ENCODE measurements around the gene KIAA1671. TPM values are rescaled to one million over a fixed set of nuclear protein-coding genes. Genes with fewer than 3 reads are reported as not detected.

KIAA1671 gene
- total and polyA plus RNA-seq, 2 of the 13 experiments (the other 11 are each of a cell fraction or from before 2014, with no cell fraction given), result 13.5 to 13.6 TPM

DNA sequence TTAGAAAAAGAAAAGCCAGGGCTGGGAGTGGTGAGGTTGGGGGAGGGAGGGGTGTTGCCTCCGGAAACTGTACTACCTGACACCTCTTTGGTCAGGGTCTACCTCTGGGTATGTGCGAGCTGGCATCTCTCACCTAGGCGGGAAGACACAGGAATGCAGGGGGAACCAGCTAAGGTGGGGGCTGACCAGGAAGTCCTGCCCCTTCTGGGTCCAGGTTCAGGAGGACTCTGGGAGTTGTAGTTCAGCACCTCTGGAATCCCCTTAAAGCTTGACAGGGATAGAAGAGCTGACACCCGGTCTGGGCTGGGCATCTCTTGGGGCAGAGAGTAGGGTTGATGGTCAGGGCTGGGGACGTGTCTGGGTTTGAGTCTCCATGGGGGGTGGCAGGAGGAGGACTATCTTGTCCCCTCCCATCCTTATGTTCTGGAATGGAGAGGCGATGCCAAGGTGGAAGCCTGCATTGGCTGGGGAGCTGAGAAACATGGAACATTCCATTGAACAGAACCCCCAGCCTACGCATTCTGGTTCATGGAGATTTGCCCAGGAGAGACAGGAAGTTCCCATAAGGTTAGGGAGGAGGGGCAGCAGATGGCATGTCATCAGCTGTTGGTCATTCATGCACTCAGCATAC lies 2.1 kb upstream of the KIAA1671 start:
- H3K9me3 ChIP-seq (ENCODE audit: low read length), result no peaks in the 10 kb centered on the region
- DNase-seq (ENCODE audit: low spot score) (peak; percentile 20), FAIRE-seq (no peak), ATAC-seq (no peak)
- H3K27me3 ChIP-seq (ENCODE audit: control insufficient read depth in 1 of 2, insufficient read depth in 2 of 2, low read length in 2 of 2), result no peaks in the 10 kb centered on the region
- H3K4me2 ChIP-seq (ENCODE audit: low read depth, low read length), result peak overlapping the region; percentile 59
- in situ Hi-C loops (cut with HindIII; ENCODE audit: extremely low pct_ligation_motif_present, low pct_unique_long_range_greater_than_20kb) (loop anchor here (5.0 kb wide), 1 partner anchor 77 kb away; no protein-coding TSS in a partner anchor), intact Hi-C loops (cut with micrococcal nuclease; ENCODE audit: unreplicated experiment) (loop anchor here (5.0 kb wide), 1 partner anchor 77 kb away; no protein-coding TSS in a partner anchor)
- no peaks in the 10 kb centered on the region for H3K36me3 ChIP-seq (replicated peaks in 1 of 2; ENCODE audit: control insufficient read depth in 1 of 2, insufficient read depth in 2 of 2, low read length in 2 of 2)
- ChIA-PET POLR2A (interaction anchor here (0.6 kb wide), 1 partner anchor 48 kb away, joined by 3 read pairs; no protein-coding TSS in a partner anchor), CTCF (ENCODE audit: low intra/inter-chr PET ratio, low total read pairs) (interaction anchor here (0.9 to 2.4 kb wide), 2 partner anchors 98 to 107 kb away, joined by 3 to 20 read pairs; no protein-coding TSS in a partner anchor)
- no TSS peak for BruUV-seq (replicated peaks)
- peak overlapping the region; percentile 56 for H2AFZ ChIP-seq (ENCODE audit: low read length)
- 28% methylated on average over 7 of the region's 7 CpGs for WGBS (ENCODE audit: low lambda C conversion rate)
- no peaks in the 10 kb centered on the region for H4K20me1 ChIP-seq (ENCODE audit: insufficient read depth, low read length)
- H3K27ac ChIP-seq (ENCODE audit: extremely low read length, insufficient read depth, low read length), result no peak overlapping the region
- H3K4me1 ChIP-seq (ENCODE audit: insufficient read depth, low read length), result peaks cover 36% of the 10 kb centered on the region
- H3K79me2 ChIP-seq (ENCODE audit: insufficient read depth, low read length), result peaks cover 19% of the 10 kb centered on the region
- peak overlapping the region in 1 of 3 experiments; percentile 35; a peak in 1 of 6 replicates for H3K4me3 ChIP-seq (replicated peaks in 1 of 3; ENCODE audit: insufficient read depth in 1 of 3, low read depth in 2 of 3, low read length in 3 of 3)
- H3K9ac ChIP-seq (ENCODE audit: insufficient read depth, low read depth, low read length), result no peak overlapping the region
- TF ChIP-seq SP2 (CRISPR knock-in tag; IDR thresholded peaks at IDR 0.05) (peak; percentile 59; the same call in 1 of the 2 replicates), THAP11 (CRISPR knock-in tag; IDR thresholded peaks at IDR 0.05) (peak; percentile 98), CREM (IDR thresholded peaks at IDR 0.05) (peak; percentile 27; the same call in 1 of the 2 replicates), CREM (CRISPR knock-in tag; IDR thresholded peaks at IDR 0.05) (no peak), SALL1 (CRISPR knock-in tag; IDR thresholded peaks at IDR 0.05) (peak; percentile 34; the same call in 1 of the 2 replicates), PATZ1 (CRISPR knock-in tag; IDR thresholded peaks at IDR 0.05) (peak; percentile 84), TEAD3 (CRISPR knock-in tag; optimal IDR thresholded peaks at IDR 0.05; ENCODE audit: borderline replicate concordance) (peak; percentile 67), NR2C2 (CRISPR knock-in tag; IDR thresholded peaks at IDR 0.05; ENCODE audit: borderline replicate concordance) (peak; percentile 87), HCFC1 (IDR thresholded peaks at IDR 0.05; ENCODE audit: low read depth, low read length) (peak; percentile 63; the same call in 1 of the 2 replicates), ZNF687 (CRISPR knock-in tag; IDR thresholded peaks at IDR 0.05) (0 out of 2 replicates have a peak, but pooled peaks have one; percentile 20), BRCA1 (CRISPR knock-in tag; IDR thresholded peaks at IDR 0.05) (no peak)
- TF ChIP-seq, protein P1, sequence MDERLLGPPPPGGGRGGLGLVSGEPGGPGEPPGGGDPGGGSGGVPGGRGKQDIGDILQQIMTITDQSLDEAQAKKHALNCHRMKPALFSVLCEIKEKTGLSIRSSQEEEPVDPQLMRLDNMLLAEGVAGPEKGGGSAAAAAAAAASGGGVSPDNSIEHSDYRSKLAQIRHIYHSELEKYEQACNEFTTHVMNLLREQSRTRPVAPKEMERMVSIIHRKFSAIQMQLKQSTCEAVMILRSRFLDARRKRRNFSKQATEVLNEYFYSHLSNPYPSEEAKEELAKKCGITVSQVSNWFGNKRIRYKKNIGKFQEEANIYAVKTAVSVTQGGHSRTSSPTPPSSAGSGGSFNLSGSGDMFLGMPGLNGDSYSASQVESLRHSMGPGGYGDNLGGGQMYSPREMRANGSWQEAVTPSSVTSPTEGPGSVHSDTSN (CRISPR knock-in tag; IDR thresholded peaks at IDR 0.05), result no peak
- TF ChIP-seq, protein P2, sequence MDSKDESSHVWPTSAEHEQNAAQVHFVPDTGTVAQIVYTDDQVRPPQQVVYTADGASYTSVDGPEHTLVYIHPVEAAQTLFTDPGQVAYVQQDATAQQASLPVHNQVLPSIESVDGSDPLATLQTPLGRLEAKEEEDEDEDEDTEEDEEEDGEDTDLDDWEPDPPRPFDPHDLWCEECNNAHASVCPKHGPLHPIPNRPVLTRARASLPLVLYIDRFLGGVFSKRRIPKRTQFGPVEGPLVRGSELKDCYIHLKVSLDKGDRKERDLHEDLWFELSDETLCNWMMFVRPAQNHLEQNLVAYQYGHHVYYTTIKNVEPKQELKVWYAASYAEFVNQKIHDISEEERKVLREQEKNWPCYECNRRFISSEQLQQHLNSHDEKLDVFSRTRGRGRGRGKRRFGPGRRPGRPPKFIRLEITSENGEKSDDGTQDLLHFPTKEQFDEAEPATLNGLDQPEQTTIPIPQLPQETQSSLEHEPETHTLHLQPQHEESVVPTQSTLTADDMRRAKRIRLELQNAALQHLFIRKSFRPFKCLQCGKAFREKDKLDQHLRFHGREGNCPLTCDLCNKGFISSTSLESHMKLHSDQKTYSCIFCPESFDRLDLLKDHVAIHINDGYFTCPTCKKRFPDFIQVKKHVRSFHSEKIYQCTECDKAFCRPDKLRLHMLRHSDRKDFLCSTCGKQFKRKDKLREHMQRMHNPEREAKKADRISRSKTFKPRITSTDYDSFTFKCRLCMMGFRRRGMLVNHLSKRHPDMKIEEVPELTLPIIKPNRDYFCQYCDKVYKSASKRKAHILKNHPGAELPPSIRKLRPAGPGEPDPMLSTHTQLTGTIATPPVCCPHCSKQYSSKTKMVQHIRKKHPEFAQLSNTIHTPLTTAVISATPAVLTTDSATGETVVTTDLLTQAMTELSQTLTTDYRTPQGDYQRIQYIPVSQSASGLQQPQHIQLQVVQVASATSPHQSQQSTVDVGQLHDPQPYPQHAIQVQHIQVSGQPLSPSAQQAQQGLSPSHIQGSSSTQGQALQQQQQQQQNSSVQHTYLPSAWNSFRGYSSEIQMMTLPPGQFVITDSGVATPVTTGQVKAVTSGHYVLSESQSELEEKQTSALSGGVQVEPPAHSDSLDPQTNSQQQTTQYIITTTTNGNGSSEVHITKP (CRISPR knock-in tag; IDR thresholded peaks at IDR 0.05; ENCODE audit: low read depth), result peak; percentile 76; the same call in 1 of the 2 replicates
